ENCODE measurements around the gene UBASH3A.

Gene UBASH3A

GRCh38 chr21:42433946-42434551 lies 30.3 kb downstream of the UBASH3A start:
- no peak for DNase-seq

GRCh38 chr21:42434884-42435283 lies 31.2 kb downstream of the UBASH3A start:
- no peak for DNase-seq

- no peak for DNase-seq
Measured at GRCh38 chr21:42435401-42435800, 31.7 kb downstream of the UBASH3A start.

- no peak for DNase-seq
Measured at GRCh38 chr21:42435833-42436232, 32.1 kb downstream of the UBASH3A start.

GRCh38 chr21:42436914-42437313 lies 33.2 kb downstream of the UBASH3A start:
- DNase-seq, result no peak

- no peak for DNase-seq
Measured at GRCh38 chr21:42437786-42438185, 34.1 kb downstream of the UBASH3A start.

GRCh38 chr21:42438316-42439205 lies 34.9 kb downstream of the UBASH3A start:
- no peak for DNase-seq

- DNase-seq, result no peak
Measured at GRCh38 chr21:42439284-42440186, 35.8 kb downstream of the UBASH3A start.

GRCh38 chr21:42440187-42440792 lies 36.6 kb downstream of the UBASH3A start:
- DNase-seq, result no peak

- no peak for DNase-seq
Measured at GRCh38 chr21:42441963-42442362, 38.3 kb downstream of the UBASH3A start.

- no peak for DNase-seq
Measured at GRCh38 chr21:42443181-42443785, 39.6 kb downstream of the UBASH3A start.

- DNase-seq, result no peak
Measured at GRCh38 chr21:42443876-42444744, 40.4 kb downstream of the UBASH3A start.

GRCh38 chr21:42444745-42445059 lies 41.0 kb downstream of the UBASH3A start:
- no peak for DNase-seq

GRCh38 chr21:42445311-42445710 lies 41.6 kb downstream of the UBASH3A start:
- DNase-seq, result no peak

GRCh38 chr21:42446531-42446930 lies 42.8 kb downstream of the UBASH3A start:
- no peak for DNase-seq

GRCh38 chr21:42447182-42447581 lies 43.5 kb downstream of the UBASH3A start:
- no peak for DNase-seq

- no peak for DNase-seq
Measured at GRCh38 chr21:42447732-42448131, 44.0 kb downstream of the UBASH3A start.

GRCh38 chr21:42448686-42449085 lies 45.0 kb downstream of the UBASH3A start:
- DNase-seq, result no peak

- no peak for DNase-seq
Measured at GRCh38 chr21:42451941-42452340, 48.2 kb downstream of the UBASH3A start.

GRCh38 chr21:42452401-42453223 lies 48.9 kb downstream of the UBASH3A start:
- DNase-seq, result no peak

Data from NCI-H526 treated with DMSO at 0.1 percent for 48 hours (cell line).